GM18520 (cell line): Measurements from ENCODE around the gene LYRM9.
"Not testable (repeated sequence)": the region's sequence is repeated elsewhere in the genome, so short reads cannot be mapped to it uniquely, and the experiment has no call there.

ENCODE experiments used
- ATAC-seq: cut with Tn5 transposase; IDR thresholded peaks from one replicate; pipeline ENCODE4 v1.9.1; 2021; ENCODE audit not compliant: unreplicated experiment

The LYRM9 gene

DNA sequence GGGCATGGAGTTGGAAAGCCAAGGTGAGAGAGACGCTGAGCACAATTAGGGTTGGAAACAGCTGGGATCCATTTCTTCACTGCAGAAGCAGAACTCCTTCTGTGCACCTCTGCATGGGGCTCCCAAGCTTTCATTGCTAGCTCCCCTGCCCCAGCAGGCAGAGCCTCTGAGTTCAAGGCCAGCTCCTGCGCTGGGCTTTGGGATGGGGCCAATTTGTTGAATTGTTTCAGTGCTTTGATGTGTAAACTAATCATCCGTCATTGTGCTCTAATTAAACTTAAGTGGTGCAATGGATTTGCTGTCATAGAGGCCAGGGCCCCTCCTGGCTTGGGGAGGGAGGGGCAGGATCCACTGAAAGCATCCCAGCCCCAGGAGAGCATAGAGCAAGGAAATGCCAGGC lies 13.5 kb upstream of the LYRM9 start:
- no peak for ATAC-seq

DNA sequence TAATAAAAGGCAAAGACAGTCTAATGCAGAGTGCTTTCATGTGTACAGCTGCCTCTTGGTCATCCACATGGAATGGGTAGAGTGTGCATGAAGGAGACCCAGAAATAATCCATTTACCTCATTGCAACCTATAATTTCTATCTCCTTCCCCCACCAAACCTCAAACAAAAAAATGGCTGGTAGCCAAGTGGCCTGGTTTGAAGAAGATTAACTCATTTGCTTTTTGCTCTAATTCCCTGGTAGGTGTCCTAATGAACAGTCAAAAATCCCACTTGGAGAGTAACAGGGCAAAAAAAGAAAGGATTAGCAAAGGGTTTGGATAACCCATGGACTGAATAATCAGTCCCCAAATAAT lies 13.0 kb upstream of the LYRM9 start:
- ATAC-seq: no peak

DNA sequence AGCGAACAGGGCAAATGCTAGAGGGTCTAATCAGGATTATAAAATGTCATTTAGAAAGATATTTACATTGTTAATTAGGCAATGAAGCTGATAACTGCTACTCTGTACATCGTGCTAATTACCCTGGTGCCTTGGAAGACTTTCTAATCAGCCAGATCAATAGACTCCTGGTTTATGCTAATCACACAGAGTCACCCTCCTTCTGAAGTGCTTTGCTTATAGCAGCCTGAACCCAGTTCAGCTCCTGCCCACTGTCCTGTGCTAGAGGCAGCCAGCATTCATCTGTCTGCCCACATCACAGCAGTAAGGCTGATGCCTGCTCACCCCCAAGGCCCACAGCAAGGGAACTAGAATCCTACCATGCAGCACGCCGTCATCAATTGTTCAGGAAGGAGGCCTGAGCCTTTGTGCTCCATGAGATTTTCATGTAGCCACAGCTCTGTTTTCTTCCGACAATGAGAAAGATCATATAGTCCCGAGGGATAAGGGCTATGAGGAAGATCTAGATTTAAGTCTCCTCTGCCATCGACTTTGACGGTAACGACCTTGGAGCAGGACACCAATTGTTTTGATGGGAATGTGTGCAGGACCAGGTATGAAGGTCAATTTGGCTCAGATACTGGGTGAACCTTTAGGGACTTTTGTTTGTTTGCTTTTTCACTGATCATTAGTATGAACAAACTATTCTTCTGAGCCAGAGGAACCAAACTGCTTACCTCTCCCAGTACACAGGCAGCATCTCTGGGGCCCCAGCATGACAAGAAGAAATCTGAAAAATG lies 12.5 kb upstream of the LYRM9 start:
- no peak for ATAC-seq

DNA sequence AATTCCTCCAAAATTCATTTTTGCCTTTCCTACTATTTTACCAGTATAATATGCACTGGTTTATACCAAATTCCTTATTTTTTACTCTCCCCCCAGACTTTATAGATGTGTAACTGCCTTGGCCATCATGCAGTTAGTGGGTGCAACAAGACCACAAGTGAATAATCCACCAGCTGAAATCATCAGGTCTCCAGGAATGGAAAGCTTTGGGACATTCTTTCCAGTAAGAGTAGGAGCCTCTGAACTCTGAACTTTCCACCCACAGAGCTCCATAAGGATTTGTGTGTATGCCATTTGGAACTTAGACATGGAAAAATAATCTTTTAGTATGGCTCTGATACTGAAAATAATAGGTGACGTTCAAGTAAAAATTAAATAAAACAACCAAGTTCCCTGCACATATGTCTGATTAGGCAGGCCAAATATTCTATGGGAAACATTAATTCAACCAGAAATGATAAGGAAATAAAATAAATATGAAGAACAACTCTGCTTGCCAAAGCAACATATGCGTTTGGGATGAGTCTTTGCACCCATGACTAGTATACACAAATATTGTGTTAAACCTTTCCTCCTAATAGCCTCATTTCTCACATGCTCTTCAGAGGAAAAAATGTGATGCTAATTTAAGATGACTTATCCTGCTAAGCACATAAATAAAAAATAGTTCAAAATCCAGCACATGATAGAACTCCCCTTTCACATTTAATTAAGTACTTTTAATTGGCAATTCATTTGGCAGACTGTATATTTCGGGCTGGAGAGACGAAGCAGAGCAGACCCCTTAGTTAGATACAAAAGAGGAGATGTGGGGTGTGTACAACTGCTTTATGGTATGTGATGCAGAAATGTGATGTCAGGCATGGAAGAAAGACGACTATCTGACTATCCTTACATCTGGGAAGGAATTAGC lies 11.6 kb upstream of the LYRM9 start:
- ATAC-seq: no peak

DNA sequence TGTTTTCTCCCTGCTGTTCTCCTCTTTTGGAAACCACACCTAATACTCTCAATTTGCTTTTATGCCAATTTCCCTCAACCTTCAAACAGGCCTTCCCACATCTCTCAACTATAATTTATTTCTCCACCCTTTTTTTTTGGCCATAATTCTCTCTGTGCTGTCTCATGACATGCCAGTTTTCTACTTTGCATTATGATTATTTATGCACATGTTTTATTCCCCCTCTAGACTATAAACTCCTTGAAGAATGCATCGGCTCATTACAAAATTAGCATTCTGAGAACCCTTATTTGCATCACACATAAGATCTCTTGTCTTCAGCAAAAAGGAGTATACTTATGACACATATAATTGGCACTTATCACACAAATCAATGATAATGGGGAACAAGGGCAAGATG lies 10.9 kb upstream of the LYRM9 start:
- ATAC-seq: no peak

DNA sequence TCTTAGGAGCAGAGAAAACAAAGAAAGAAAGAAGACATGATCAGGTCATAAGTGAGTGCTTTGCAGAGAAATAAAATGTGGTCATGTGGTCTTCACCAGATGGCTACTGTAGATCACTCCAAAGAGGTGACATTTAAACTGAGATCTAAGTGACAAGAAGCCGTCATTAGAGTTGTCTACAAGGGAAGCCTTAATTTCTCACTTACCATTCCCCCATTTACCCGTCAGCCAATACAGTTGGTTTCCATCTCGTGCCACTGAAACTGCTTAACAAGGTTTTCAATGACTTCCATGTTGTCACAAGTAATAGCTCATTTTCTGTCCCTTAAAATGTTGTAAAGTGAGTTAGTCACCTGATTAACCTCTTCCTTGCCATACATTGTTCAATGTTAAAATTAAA lies 6.4 kb upstream of the LYRM9 start:
- ATAC-seq: no peak

DNA sequence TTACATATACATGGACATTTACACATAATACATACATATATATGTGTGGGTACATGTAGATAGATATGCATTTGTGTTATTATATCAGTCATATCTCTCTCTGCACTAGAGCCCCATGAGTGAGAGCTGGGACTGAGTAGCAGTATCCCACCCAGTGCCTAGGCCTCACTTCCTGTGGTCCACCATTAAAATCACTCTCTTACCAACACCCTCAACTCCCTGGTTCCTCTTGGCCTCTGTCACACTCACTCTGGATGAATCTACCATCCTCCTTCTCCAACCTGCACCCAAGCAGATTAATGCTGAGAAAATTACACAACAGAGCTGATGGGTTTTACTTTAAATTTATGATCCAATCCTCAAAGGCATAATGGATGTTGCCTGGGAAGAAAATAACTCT lies 4.9 kb upstream of the LYRM9 start:
- ATAC-seq: no peak

DNA sequence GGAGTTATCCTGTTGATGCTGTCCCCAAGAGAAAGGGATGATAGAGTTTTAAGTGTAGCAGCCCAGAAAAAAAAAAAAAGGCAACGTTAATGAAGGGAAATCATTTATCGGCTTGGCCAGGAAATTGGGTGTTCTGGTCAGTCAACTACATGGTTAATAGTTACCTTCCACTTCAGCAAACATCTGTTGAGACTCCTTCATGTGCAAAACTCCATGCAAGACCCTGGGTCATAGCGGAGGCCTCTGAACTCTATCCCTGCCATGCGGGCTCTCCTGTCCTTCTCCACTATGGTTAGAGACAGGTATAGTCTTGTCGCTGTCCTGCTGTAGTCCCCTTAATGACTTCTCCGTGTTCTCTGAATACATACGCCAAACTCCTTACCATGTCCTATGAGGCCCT lies 3.5 kb upstream of the LYRM9 start:
- ATAC-seq: no peak

DNA sequence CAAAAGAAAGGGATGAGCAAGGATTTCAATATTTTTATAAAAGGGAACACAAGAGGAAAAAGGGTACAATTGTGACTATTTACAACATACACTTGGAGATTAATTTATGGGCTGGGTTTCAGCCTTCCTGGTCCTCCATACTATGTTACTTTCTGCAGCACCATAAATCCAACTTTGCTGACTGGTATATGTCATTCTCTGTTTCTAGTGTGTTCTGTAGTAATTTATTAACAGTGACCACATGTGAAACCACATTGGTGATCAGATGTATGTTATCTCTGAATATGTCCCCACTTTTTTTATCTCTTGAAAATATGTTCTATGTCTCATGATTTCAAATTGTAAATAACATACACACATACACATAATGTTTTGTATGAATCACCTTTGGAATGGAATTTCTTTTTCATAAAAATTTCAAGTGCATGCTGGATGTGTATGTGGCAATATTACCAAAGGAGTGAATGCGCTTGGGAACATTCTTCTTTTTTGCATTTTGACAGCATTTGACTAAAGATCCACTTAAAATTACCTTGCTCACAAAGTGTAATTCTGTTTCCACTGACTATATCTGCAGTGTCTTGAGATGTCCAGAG lies 2.9 kb upstream of the LYRM9 start:
- no peak for ATAC-seq

DNA sequence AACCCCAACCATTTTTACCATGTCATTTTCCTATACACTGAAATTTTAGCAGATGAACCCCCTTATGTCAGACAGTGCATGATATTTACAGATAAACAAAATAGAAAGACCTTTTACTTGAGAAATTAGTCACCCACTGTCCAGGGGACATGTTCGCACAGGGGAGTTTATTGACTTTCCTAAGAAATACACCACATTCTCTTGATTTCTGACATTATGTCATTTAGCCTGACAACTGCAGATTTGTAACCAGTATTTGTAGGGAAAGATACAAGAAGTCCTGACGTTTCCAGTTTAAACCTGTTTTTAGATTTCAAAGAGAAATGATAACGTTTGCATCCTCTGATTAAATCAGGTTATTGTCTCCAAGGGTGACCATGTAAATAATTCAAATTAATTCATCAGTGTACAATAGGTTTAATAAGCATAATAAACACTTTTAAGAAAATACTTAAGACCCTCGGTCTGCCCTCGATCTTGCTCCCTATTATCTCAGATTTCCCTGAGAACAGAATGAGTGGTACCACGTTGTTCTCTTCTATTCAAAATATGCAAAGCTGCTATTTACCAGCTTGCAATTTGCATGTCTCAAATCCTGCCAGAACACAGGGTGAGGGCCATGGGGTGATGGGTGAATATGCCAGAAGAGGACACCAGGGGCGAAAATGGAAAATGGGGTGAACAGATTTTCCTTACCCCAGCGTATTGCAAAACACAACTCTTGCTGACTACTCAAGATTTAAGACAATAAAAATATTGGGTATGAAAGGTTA lies 2.1 kb upstream of the LYRM9 start:
- no peak for ATAC-seq

DNA sequence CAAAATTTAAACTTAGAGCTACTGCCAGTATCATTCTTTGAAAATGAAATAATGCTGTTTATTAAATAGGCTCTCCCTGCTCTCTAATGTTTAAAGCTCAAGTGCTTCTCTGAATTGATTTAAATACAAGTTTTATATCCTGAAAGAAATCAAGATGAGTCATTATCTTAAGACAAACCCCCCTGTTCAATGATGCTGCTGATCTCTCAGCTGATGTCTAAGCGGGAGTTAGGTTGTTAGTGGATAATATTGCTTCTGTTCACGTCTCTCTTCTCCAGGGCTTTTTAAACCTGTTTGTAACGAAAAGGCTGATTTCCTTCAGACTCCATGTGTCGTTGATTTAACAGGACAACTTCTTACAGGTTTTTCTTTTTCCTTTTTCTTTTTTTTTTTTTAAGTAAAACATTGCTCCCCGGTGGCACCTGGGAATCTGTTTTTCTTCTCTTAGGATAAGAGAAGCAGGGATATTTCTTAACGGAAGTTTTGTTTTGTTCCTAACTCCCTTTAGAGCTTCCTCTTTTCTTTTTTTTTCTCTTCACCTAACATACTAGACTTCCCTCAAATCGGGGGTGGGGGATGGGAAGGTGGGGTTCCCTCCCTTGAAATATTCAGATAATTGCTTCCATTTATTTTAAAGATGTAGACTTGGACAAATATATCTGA lies 807 bp upstream of the LYRM9 start:
- ATAC-seq: no peak

DNA sequence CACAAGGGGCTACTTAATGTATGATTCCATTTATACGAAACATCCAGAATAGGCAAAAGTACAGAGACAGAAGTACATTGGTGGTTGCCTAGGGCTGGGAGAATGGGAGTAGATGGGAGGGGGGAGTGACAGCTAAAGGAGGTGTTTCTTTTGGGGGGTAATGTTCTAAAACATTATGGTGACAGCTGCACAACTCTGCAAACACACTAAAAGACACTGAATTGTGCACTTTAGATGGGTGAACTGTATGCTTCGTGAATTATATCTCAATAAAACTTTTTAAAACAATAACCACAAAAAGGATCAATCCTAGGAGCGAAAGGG lies 661 bp downstream of the LYRM9 start:
- ATAC-seq: no peak

DNA sequence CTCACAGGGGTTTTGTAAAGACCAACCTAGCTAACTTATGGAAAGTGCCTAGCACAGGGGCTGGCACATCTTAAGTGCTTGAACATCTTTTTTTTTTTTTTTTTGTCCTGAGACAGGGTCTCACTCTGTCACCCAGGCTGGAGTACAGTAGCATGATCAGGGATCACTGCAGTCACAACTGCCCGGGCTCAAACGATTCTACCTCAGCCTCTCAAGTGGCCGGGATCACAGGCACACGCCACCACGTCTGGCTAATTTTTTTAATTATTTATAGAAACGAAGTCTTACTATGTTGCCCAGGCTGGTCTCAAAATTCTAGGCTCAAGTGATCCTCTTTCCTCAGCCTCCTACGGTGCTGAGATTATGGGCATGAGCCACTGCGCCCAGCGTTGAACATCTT lies 1.3 kb downstream of the LYRM9 start:
- ATAC-seq: no peak

DNA sequence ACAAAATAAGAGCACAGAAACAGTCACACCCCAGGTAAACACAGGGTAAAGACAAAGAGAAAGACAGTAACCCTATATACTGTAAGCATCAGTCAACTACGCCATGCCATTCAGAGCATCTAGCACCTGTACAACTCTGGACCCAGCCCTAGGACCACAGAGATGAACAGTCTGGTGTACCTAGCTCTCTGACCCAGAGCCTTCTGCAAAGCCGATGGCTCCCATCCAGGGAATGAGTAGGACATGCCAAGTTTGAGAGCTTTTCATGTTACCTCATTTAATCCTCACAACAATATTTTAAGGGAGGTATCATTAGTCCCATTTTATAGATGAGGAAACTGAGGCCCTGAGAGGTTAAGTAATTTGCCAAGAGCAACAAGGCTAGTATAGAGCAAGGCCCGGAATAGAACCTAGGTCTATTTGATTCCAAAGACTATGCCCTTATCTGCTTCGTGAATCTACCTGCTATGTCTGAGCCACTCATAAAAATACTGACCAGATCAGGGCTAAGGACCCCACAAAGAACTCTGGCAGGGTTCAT lies 3.4 kb downstream of the LYRM9 start:
- ATAC-seq: no peak

DNA sequence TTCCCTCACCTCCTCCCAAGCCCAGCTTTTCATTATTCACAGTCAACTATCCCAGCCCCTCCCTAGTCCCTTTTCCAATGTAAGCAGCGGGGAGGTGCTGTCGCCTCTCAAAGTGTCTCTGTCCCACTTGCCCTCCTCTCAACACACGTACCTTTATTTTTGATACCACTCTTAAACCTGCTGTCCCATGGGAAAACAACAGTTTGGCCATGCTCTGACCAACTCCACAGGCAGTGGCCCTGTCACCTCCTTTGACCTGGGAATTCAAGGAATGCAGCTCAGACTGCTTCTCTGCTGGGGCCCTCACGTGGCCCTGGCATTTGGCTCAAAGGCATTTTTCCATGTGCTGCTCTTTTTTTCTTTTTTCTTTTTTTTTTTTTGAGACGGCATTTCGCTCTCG lies 4.2 kb downstream of the LYRM9 start:
- ATAC-seq: no peak

DNA sequence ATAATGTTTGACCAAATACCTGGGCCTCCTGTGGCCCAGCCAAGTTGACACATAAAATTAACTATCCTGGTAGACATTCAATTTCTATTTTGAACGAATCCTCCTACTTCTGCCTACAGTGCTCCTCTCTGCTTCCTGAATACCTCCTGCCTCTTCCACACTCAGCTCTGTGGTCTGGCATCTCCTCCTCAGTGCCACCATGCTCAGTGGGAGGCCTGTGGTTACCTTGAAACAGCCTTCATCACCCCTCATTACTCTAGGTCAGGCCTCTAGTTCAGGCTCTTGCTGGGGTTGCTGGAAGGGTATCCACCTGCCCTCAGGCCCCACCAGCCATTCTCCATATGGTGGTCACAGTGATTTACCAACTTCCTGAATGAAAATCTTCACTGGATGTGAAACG lies 5.1 kb downstream of the LYRM9 start:
- no peak for ATAC-seq

DNA sequence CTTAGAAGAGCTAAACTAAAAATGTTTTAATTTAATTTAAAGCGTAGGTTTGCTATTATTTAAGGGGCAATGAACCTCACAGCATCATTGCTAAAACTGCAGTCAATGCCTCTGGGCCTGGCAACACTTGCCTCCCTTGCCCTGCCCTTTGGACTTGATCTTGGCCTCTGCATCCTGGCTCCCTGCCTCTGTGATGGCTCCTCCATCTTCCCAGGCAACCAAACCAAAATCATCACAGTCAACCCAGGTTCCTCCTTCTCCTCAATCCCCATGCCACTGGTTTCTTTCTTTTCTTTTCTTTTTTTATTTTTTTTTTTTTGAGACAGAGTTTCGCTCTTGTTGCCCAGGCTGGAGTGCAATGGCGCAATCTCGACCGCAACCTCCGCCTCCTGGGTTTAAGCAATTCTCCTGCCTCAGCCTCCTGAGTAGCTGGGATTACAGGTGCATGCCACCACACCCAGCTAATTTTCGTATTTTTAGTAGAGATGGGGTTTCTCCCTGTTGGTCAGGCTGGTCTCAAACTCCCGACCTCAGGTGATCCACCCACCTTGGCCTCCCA lies 6.7 kb downstream of the LYRM9 start:
- ATAC-seq: not testable (repeated sequence)

DNA sequence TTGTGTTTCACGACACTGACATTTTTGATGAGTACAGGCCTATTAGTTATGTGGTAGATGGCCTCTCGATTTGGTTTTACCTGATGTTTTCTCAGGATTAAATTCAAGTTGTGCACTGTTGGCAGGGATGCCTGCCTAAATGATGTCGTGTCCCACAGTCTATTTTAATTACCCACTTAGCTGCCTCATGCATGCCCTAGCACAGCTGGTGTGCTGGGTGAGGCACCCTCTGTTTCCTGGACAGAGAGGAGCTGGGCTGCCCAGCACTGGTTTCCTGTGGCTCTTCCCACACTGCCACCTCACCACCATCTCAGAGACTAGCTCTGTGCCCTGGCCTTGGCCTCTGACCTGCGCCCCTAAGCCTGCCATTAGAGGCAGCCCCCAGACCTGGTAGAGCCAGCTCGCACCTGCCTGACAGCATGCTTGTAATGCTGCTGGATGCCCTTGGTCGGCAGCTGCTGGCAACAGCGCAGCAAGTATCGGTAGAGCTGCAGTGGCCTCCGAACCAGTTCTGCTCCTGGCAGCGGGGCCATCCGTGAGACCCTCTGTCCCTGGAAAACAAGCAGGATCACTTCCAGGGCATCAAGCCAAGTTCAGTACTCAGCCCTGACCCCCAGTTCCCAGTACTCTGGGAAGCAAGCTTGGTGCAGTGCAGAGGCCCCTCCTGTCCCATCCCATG lies 10.9 kb downstream of the LYRM9 start:
- ATAC-seq: no peak

DNA sequence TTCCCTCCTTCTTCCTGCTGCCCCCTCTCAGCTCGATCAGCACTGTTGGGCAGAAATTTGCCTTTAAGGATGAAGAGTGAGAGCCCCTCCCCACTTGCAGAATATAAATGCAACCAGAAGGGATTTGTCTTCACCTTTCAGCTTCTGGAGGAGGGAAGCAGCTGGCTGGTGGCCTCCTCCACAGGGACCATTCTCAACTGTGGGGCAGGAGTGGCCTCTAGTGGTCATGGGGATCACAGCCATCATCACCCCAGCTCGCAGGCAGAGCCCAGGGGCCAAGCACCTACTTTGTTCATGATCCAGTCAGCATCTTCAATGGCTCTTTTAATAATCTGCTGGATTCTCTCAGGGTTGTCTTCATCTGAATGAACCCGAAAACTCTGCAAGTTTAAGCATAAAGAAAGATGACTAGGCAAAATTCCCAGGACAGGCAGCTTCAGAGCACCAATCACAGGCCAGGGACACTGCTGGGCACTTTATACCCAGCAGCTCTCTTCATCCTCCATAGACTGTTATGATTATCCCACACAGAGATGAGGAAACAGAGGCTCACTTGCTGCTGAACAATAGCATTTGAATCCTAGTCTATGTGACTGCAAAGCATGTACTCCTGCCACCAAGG lies 13.1 kb downstream of the LYRM9 start:
- no peak for ATAC-seq
